Sigmoid colon (tissue), 3 donors: ENCODE data around the gene ANKRD44.

Experiments used
- CTCF ChIP-seq, 4 experiments: fragments of 450-650 bp in 3 of 4; fragments of 200-600 bp in 1 of 4; IDR thresholded peaks; one replicate each; pipeline ENCODE4 v1.5.1; 2016 to 2019; ENCODE audit warnings: antibody characterized with exemption in 4 of 4, mild to moderate bottlenecking in 3 of 4, moderate library complexity in 2 of 4
- POLR2A ChIP-seq, 2 donors: fragments of 450-650 bp; IDR thresholded peaks; one replicate each; pipeline ENCODE4 v1.6.1; 2016; ENCODE audit warnings: antibody characterized with exemption in 2 of 2, mild to moderate bottlenecking in 2 of 2, moderate library complexity in 2 of 2

- TF ChIP-seq POLR2A (IDR thresholded peaks at IDR 0.05) (no peak), CTCF (IDR thresholded peaks at IDR 0.05) (no peak)
Observed at GRCh38 chr2:197357986-197358385, 47.4 kb upstream of the ANKRD44 start.
